ENCODE results near the gene ZNF280B.
"Not testable (repeated sequence)": the region's sequence is repeated elsewhere in the genome, so short reads cannot be mapped to it uniquely, and the experiment has no call there.

The ZNF280B gene

DNA sequence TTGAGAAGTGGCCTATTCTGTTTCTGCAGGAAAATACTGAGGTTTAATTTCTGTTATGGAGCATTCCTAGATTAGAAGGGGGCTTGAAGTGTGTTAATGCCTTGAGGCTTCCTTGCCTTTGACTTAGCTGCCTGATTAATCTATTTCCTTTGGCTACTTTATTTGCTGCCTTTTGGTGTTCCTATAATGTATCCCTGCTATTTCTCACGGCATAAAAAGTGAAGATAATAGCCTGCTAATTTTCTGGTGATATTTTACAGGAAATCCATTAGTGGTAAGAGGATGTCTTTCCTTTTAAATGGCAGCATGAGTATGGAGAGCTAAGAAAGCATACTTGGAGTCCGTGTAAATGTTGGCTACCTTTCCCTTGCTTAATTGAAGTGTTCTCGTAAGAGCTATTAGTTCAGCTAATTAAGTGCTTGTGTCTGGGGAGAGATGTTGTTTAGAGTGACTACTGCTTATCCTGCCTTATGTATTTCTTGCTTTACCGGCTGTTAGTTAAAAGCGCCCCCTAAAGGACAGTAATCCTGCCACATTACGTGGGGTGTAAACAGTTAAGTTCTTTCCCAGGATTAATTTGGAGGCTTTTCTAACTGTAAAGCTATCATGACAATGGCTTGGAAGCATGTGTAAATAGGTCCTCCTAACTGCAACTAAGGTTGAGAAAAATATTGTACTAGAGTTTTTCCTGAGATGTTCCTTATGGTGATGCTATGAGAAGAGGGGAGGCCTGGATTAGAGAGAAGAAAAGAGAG is 45.6 kb downstream of the ZNF280B start:
- no peak for FAIRE-seq

DNA sequence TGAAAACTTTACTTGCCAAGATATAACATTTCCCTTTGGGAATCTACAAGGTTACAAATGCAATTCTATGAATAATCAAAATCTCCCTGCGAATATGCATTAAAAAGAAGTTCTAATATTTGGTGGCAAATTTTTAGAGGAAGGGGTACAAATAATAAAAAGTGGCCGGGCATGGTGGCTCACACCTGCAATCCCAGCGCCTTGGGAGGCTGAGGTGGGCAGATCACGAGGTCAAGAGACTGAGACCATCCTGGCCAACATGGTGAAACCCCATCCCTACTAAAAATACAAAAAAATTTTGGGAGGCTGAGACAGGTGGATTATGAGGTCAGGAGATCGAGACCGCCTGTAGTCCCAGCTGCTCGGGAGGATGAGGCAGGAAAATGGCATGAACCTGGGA is 47.0 kb downstream of the ZNF280B start:
- FAIRE-seq, result no peak

DNA sequence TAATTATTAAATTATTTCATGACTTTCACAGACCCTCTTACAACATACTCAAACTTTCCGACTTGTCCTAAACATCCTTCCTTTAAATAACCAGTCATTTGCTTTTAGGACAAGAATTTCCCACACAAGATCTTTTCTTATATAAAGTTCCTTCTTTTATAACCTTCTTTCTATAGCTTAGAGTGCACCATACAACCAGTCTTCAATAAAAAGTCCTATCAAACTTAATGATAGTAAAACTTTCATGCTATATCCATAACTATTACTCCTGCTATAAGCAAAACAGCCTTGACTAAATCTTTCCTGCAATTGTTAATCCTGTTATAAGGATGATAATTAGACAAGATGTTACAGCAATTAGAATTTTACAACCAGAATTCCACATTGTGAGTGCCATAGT is 47.4 kb downstream of the ZNF280B start:
- no peak for FAIRE-seq

DNA sequence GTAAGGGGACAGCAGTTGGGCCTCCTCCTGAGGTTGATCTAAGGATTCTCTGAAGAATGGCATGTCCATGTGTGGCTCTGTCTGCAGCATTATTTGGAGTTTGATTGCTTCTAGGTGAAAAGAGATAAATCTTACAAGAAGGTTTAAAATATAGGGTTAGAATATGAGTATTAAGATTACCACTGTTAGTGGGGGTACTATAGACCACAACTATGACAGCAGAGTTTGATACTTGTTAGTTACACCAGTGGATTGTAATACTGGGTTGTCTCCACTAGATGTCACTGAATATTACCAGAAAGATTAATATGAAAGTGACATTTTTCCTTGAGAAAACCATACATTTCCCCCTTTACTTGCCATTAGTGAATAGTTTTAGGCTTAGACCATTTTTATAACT is 47.9 kb downstream of the ZNF280B start:
- FAIRE-seq, result no peak

DNA sequence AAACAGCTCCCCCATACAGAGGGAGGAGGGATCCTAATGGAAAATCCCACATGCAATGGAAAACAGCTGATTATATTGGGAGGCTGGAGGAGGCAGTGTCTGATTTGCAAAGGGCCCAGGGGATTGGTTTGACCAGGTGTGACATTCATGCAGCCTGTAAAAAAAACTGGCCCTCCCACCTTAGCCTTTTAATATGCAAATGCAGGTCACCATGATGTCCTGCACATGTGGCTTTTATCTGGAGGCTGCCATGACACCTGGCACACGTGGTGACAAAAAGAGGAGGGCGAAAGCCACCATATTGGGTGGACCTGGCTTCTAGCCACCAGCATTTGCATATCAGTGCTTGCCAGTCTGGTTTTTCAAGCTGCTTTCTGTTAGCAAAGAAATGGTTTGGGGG is 48.5 kb downstream of the ZNF280B start:
- FAIRE-seq, result no peak

DNA sequence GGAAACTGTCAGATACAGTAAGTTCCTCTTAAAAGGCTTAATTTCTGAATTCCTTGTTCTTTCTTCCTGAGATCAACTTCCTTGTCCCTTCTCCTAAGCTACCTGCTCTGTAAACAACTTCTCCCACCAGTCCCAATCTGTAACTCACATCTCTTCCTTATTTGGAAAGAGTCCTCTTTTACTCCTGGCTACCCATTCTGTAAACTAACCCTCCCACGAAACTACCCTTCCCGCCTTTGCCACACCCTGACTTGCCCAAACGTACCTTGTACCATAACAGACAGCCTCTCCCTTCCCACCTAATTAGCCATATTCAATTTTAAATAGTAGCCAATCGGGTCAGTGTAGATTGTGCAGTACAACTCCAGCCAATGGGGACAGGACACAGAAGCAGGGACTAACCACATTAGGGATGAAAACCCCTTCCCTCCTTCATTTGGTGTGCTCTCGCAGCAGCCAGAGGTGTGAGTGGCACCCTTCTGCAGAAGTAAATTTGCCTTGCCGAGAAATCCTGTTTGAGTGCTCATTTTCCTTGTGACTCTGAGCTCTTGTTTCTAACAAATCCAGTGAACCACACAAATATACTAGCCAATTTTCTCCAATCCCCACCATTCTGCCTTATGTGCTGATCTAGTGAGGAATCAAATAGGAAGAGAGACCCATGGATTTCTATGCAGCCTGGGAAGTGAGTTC is 49.5 kb downstream of the ZNF280B start:
- FAIRE-seq, result no peak

DNA sequence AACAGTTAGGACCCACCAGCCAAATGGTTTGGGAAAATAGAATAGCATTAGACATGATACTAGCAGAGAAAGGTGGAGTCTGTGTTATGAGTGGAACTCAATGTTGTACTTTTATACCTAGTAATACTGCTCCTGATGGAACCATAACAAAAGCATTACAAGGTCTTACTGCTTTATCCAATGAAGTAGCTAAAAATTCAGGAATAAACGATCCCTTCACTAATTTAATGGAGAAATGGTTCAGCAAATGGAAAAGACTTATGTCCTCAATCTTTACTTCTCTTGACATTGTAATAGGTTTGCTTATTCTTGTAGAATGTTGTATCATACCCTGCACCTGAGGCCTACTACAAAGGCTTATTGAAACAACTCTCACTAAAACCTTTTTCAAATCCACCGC is 50.2 kb downstream of the ZNF280B start:
- no peak for FAIRE-seq

DNA sequence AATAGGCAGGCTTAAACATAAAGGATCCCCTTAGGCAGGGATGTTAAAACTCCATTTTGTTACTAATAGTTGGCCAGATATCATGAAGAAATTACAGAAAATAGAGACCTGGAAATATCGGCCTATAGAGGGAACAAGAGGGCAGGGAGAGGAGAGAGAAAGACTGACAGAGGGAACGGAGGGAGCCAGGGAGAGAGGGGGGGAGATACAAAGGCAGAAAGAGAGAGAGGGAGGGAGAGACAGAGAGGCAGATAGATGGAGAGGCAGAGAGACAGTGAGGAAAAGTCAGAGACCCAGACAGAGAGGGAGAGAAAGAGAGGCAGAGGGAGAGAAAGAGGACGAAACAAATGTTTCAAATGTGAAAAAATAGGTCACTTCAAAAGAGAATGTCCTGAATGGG is 53.5 kb downstream of the ZNF280B start:
- FAIRE-seq, result no peak

DNA sequence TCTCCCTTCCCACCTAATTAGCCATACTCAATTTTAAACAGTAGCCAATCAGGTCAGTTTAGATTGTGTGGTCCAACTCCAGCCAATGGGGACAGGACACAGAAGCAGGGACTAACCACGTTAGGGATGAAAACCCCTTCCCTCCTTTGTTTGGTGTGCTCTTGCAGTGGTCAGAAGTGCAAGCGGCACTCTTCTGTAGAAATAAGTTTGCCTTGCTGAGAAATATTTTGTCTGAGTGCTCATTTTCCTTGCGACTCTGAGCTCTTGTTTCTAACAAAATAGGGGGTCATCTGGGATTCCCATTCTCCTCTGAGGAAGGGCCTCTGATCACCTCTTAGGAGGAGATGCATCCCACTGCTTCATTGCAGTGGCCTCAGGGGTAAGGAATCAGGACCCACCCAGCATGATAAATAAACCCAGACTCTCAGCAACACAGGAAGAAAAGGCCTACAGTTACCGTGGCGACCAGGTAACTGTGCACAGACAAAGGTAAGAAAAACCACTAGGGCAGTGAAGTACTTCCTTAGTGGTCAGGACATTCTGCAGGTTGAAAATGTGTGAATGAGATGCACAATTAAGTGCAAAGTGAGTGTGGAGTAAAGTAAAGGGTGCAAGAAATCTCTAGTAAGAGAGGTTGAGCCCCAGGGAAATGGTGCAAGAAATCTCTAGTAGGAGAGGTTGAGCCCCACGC is 55.4 kb downstream of the ZNF280B start:
- FAIRE-seq, result no peak

DNA sequence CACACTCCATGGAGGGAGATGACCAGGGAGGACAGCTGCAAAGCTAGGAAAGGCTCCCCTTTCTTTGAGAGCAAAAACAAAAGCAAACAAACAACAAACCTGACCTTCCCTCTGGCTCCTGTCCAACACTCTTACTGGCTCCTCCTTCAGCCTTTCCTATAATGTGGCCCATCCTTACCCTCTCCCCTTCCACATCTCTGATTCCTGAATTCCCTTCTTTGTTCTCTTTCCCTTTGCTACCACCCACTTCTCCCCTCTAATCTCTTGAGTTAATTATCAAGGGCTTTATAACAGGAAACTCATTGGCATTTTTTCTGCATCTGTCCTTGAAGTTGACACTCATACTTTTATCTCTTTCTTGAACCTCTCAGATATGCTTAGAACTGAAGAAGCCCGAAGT is 56.3 kb downstream of the ZNF280B start:
- FAIRE-seq, result no peak

DNA sequence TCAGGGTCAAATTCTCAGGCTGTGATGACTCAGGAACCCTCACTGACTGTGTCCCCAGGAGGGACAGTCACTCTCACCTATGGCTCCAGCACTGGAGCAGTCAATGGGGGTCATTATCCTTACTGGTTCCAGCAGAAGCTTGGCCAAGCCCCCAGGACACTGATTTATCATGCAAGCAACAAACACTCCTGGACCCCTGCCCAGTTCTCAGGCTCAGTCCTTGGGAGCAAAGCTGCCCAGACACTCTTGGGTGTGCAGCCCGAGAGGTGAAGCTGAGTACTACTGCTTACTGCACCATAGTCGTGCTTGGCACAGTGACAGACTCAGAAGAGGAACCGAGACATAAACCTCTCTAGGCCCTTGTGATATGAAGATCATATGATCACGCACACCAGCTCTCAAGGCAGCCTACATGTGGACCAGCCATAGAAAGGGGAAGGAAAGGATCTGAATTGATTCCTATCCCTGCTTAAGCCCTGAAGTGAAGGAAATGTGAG is 58.2 kb downstream of the ZNF280B start:
- FAIRE-seq, result no peak

DNA sequence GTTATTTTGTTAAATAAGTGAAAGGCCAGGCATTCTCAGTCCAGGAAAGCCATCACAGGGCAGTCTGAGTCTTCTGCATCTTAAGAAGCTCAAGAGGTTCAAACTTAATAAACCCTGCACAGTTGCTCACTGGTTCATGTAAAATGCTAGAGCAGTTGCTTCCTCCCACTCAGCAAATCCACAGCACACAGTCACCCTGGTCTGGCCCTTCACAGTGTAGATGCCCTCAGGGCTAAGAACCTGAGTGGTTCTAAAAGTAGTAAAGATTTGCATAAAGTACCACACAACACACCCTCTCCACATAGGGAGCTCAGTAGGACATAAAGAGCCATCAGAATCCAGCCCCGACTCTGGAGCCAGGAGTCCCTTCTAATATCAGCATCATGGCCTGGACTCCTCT is 58.7 kb downstream of the ZNF280B start:
- FAIRE-seq, result no peak

DNA sequence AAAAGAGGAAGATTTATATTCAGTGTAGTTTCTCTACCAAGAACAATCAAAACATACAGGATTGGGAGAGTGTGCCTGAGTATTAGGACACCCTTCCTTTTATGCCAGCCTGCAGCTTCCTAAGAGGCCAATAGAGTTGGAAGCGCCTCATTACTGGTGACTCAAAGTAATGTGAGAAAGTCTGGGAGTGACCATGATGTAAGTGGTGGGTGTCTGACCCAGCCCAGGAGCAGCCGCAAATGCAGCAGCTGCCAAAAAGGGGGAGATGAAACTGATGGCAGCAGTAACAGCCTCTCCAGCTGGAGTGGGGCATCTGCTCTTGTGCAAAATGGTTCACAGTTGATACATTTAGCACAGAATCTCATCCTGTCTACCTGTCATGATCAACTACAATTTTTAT is 62.0 kb downstream of the ZNF280B start:
- no peak for FAIRE-seq

DNA sequence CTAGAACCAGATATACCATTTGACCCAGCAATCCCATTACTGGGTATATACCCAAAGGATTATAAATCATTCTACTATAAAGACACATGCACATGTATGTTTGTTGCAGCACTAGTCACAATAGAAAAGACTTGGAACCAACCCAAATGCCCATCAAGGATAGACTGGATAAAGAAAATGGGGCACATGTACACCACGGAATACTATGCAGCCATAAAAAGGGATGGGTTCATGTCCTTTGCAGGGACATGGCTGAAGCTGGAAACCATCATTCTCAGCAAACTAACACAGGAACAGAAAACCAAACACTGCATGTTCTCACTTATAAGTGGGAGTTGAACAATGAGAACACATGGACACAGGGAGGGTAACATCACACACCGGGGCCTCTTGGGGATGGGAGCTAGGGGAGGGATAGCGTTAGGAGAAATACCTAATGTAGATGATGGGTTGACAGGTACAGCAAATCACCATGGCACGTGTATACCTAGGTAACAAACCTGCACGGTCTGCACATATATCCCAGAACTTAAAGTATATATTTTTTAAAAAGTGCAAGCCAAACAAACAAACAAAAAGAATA is 64.4 kb downstream of the ZNF280B start:
- FAIRE-seq, result not testable (repeated sequence)

DNA sequence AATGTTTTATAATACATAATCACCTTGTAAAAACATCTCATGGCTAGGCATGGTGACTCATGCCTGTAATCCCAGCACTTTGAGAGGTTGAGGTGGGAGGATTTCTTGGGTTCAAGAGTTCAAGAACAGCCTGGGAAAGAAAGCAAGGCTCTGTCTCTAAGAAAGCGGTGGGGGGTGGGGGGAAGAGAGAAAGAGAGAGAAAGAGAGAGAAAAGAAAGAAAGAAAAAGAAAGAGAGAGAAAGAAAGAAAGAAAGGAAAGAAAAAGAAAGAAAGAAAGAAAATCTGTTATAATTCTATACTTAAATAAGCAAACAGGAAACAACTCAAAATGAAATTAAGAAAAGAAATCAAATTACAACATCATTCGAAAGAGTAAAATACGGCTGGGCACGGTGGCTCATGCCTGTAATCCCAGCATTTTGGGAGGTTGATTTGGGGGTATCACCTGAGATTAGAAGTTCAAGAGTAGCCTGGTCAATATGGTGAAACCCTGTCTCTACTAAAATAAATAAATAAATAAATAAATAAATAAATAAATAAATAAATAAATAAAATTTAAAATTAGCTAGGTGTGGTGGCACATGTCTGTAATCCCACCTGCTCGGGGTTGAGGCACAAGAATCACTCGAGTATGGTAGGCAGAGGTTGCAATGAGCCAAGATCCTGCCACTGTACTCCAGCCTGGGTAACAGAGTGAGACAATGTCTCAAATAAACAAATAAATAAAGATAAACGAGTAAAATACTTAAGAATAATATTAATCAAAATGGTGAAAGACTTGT is 65.4 kb downstream of the ZNF280B start:
- no peak for FAIRE-seq

DNA sequence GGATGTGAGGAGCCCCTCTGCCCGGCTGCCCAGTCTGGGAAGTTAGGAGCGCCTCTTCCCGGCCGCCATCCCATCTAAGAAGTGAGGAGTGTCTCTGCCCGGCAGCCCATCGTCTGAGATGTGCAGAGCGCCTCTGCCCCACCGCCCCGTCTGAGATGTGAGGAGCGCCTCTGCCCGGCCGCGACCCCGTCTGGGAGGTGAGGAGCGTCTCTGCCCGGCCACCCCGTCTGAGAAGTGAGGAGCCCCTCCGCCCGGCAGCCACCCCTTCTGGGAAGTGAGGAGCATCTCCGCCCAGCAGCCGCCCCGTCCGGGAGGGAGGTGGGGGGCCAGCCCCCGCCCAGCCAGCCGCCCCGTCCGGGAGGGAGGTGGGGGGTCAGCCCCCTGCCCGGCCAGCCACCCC is 66.9 kb downstream of the ZNF280B start:
- FAIRE-seq, result not testable (repeated sequence)

DNA sequence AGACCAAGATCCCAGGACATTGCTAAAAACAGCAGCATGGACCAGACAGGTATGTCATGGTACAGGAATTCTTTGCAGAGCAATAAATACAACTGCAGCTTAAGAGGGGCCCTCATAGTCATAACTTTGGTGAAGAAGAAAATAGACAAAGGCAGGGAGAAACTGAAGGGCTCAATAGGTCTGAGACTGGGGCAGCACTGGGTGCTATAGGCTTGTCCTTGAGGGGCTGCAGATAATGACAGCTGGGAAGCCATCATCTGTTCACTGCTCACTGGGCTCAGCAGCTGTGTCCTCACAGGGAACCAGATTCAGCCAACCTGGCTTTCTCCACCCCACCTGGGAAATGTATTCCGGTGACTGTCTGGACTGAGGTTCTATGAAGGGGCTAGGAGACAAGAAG is 68.4 kb downstream of the ZNF280B start:
- FAIRE-seq, result no peak
